ENCODE data around the gene DLGAP1. TPM values are rescaled to one million over a fixed set of nuclear protein-coding genes. Genes with fewer than 3 reads are reported as not detected.

DLGAP1 gene
- total and polyA plus RNA-seq, 2 of the 4 experiments (the other 2 are of a cell fraction): under 0.01 to 0.09 TPM

DNA sequence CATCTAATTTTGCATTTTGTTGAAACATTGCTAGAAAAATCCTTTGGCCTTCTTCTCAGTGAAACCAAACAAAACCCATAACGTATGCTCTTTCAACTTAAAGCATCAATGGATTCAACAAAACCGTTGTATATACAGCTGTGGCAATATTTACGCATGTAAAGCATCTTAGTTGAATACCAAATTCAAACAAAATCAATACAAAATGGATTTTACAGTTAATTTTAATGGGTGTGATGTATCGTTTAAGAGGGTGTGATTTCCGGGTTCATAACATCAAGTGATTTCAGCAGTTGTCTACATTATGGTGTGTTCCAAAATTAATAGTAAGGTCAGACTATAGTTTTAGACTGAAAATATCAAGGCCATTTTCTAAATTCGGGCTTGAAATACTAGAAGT lies 806.9 kb downstream of the DLGAP1 start:
- TF ChIP-seq FOS (IDR thresholded peaks at IDR 0.05; ENCODE audit: low read depth, low read length): no peak
- no peak for TF ChIP-seq RAD21 (IDR thresholded peaks at IDR 0.05; ENCODE audit: low read length)
- TF ChIP-seq RFX5 (IDR thresholded peaks at IDR 0.05; ENCODE audit: low read depth, low read length): no peak
- TF ChIP-seq NFE2L2 (IDR thresholded peaks at IDR 0.05; ENCODE audit: low read depth, low read length): no peak
- TF ChIP-seq BHLHE40 (IDR thresholded peaks at IDR 0.05; ENCODE audit: low read depth, low read length): no peak
- no peak for TF ChIP-seq CTCF (conservative IDR thresholded peaks at IDR 0.05; ENCODE audit: low read depth, low read length)
- no peak for TF ChIP-seq MAFK (IDR thresholded peaks at IDR 0.05; ENCODE audit: low read depth, low read length)
- no peak for TF ChIP-seq MAZ (IDR thresholded peaks at IDR 0.05; ENCODE audit: borderline replicate concordance, low read depth, low read length)
- TF ChIP-seq, protein P1, sequence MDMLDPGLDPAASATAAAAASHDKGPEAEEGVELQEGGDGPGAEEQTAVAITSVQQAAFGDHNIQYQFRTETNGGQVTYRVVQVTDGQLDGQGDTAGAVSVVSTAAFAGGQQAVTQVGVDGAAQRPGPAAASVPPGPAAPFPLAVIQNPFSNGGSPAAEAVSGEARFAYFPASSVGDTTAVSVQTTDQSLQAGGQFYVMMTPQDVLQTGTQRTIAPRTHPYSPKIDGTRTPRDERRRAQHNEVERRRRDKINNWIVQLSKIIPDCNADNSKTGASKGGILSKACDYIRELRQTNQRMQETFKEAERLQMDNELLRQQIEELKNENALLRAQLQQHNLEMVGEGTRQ (IDR thresholded peaks at IDR 0.05; ENCODE audit: low read depth, low read length): no peak
- TF ChIP-seq, protein P2, sequence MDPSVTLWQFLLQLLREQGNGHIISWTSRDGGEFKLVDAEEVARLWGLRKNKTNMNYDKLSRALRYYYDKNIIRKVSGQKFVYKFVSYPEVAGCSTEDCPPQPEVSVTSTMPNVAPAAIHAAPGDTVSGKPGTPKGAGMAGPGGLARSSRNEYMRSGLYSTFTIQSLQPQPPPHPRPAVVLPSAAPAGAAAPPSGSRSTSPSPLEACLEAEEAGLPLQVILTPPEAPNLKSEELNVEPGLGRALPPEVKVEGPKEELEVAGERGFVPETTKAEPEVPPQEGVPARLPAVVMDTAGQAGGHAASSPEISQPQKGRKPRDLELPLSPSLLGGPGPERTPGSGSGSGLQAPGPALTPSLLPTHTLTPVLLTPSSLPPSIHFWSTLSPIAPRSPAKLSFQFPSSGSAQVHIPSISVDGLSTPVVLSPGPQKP (IDR thresholded peaks at IDR 0.05; ENCODE audit: borderline replicate concordance, low read depth, low read length): no peak
- no peak for TF ChIP-seq SMC3 (IDR thresholded peaks at IDR 0.05; ENCODE audit: low read depth, low read length)
- no peak for TF ChIP-seq CEBPB (IDR thresholded peaks at IDR 0.05; ENCODE audit: low read depth, low read length)
- TF ChIP-seq POLR2A (IDR thresholded peaks at IDR 0.05; ENCODE audit: low read depth, low read length): no peak
- TF ChIP-seq MXI1 (IDR thresholded peaks at IDR 0.05; ENCODE audit: borderline replicate concordance, low read depth, low read length): no peak
- no peak for TF ChIP-seq CHD1 (IDR thresholded peaks at IDR 0.05; ENCODE audit: low read depth, low read length)
- no peak for TF ChIP-seq RCOR1 (IDR thresholded peaks at IDR 0.05; ENCODE audit: insufficient replicate concordance, low read length)

More for the DNA sequence above, 806.9 kb downstream of the DLGAP1 start:
- no peak overlapping the region for H3K4me3 ChIP-seq (ENCODE audit: insufficient read depth, low read depth, low read length)
- H3K27ac ChIP-seq (ENCODE audit: insufficient read depth, low read length): no peak overlapping the region
- 0 out of 4 replicates have a peak, but pooled peaks cover 0 to 3% of the 10 kb centered on the region in 2 experiments for H3K79me1 ChIP-seq (ENCODE audit: low read depth in 1 of 2, low read length in 2 of 2)
- H2AK9ac ChIP-seq (replicated peaks; ENCODE audit: low read depth, low read length, poor library complexity): no peak overlapping the region
- no peak overlapping the region for H3K14ac ChIP-seq (replicated peaks; ENCODE audit: low read depth, low read length)
- no peaks in the 10 kb centered on the region for H3K9me3 ChIP-seq (ENCODE audit: control insufficient read depth, insufficient read depth, low read length)
- H3K9me1 ChIP-seq (ENCODE audit: insufficient read depth, low read length): peaks cover 9% of the 10 kb centered on the region; the same call in 1 of the 2 replicates
- intact Hi-C loops (cut with micrococcal nuclease): no loop called here
- H2AK5ac ChIP-seq (ENCODE audit: low read depth, low read length): no peak overlapping the region
- H2BK15ac ChIP-seq (ENCODE audit: low read depth, low read length): no peak overlapping the region
- H2BK20ac ChIP-seq (ENCODE audit: low read depth, low read length): peak overlapping the region; percentile 6; the same call in 1 of the 2 replicates
- POLR2A ChIA-PET (ENCODE audit: unreplicated experiment): no interaction called here
- H2AFZ ChIP-seq (replicated peaks; ENCODE audit: low read length, poor library complexity): no peak overlapping the region
- dilution Hi-C loops (cut with HindIII; ENCODE audit: low sequenced_read_pairs, unreplicated experiment): no loop called here
- H3K18ac ChIP-seq (ENCODE audit: low read depth, low read length): no peak overlapping the region
- no CpG with 5 or more reads among the region's 6 CpGs for WGBS, 2 experiments (ENCODE audit: extremely low coverage in 2 of 2, insufficient read length in 1 of 2)
- H4K5ac ChIP-seq (ENCODE audit: low read depth, low read length): no peak overlapping the region
- H3K36me3 ChIP-seq (ENCODE audit: control insufficient read depth, insufficient read depth, low read length): no peaks in the 10 kb centered on the region
- no peak overlapping the region for H3K4me2 ChIP-seq (ENCODE audit: low read depth, low read length)
- H3K27me3 ChIP-seq (ENCODE audit: control insufficient read depth, insufficient read depth, low read length): no peaks in the 10 kb centered on the region
- no peak overlapping the region for H3K23ac ChIP-seq (ENCODE audit: low read depth, low read length)
- H4K8ac ChIP-seq (ENCODE audit: low read depth in 2 of 2, low read length in 2 of 2): no peak overlapping the region; a peak in 1 of 4 replicates
- peaks cover 19% of the 10 kb centered on the region for H3K4me1 ChIP-seq (ENCODE audit: control insufficient read depth, insufficient read depth, low read length)
- no TSS peak for BruUV-seq (replicated peaks)
- CTCF ChIA-PET: no interaction called here
- H4K91ac ChIP-seq (ENCODE audit: insufficient read depth, low read depth, low read length): no peak overlapping the region
- H3K9ac ChIP-seq (ENCODE audit: low read depth, low read length): no peak overlapping the region
- no peak for ATAC-seq (ENCODE audit: low read depth)
- DNase-seq: no peak
- no peak overlapping the region for H2BK120ac ChIP-seq (ENCODE audit: low read depth, low read length)
- in situ Hi-C loops (cut with MboI; ENCODE audit: low sequenced_read_pairs): no loop called here
- H2BK5ac ChIP-seq (ENCODE audit: low read depth, low read length, poor library complexity, severe bottlenecking): no peak overlapping the region
- H3K56ac ChIP-seq (ENCODE audit: extremely low read depth, insufficient read depth, low read length): no peak overlapping the region
- H3K4ac ChIP-seq (ENCODE audit: low read depth, low read length): no peak overlapping the region
- H4K20me1 ChIP-seq (ENCODE audit: insufficient read depth, low read length): no peaks in the 10 kb centered on the region
